Right lobe of liver (tissue), 4 donors: ENCODE measurements around the gene GTF2H4.

Experiments
- POLR2A ChIP-seq: fragments of 450-650 bp; IDR thresholded peaks from one replicate; pipeline ENCODE4 v1.6.1; 2017; ENCODE audit warnings: antibody characterized with exemption, mild to moderate bottlenecking
- TF ChIP-seq, protein P1 (sequence below), 4 donors: fragments of 200-600 bp in 3 of 4; fragments of 450-650 bp in 1 of 4; IDR thresholded peaks; one replicate each; pipeline versions ENCODE4 v1.5.1 to v1.8.0; 2016 to 2022; ENCODE audit warnings: antibody characterized with exemption in 4 of 4, mild to moderate bottlenecking in 2 of 4
- donor health status: DM: no; HTN: no; CAD: no.
- donor health status: DM: no; HTN: no; CAD: no.
- donor health status: DM: no; HTN: yes; CAD: no.

DNA sequence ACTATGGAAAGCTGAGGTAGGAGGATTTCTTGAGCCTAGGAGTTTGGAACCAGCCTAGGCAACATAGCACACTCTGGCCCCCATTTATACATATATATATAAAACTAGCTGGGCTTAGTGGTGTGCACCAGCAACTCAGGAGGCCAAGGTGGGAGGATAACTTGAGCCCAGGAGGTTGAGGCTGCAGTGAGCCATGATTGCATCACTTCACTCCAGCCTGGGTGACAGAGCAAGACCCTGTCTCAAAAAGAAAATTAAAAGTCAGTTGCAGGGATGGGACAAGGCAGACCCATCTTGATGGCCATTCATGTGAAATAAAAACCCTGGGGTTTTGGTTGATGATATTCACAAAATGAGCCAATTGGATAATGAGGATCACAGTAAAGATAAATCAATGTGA, 6.6 kb upstream of the GTF2H4 start:
- TF ChIP-seq, protein P1, sequence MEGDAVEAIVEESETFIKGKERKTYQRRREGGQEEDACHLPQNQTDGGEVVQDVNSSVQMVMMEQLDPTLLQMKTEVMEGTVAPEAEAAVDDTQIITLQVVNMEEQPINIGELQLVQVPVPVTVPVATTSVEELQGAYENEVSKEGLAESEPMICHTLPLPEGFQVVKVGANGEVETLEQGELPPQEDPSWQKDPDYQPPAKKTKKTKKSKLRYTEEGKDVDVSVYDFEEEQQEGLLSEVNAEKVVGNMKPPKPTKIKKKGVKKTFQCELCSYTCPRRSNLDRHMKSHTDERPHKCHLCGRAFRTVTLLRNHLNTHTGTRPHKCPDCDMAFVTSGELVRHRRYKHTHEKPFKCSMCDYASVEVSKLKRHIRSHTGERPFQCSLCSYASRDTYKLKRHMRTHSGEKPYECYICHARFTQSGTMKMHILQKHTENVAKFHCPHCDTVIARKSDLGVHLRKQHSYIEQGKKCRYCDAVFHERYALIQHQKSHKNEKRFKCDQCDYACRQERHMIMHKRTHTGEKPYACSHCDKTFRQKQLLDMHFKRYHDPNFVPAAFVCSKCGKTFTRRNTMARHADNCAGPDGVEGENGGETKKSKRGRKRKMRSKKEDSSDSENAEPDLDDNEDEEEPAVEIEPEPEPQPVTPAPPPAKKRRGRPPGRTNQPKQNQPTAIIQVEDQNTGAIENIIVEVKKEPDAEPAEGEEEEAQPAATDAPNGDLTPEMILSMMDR (IDR thresholded peaks at IDR 0.05): no peak
- no peak for TF ChIP-seq POLR2A
